ENCODE results near the gene ATP6V1G2. TPM values are rescaled to one million over a fixed set of nuclear protein-coding genes. Genes with fewer than 3 reads are reported as not detected.

Gene ATP6V1G2
- total RNA-seq, 2 experiments from 2014 or later = 3.8 to 14.1 TPM

GRCh38 chr6:31559958-31560696, 13.7 kb upstream of the ATP6V1G2 start:
- no peak overlapping the region for H2AFZ ChIP-seq (ENCODE audit: low read length)
- H3K27ac ChIP-seq (ENCODE audit: low read depth, low read length, poor library complexity, severe bottlenecking) = peak overlapping the region; percentile 94
- ChIA-PET CTCF (ENCODE audit: unreplicated experiment) (interaction anchor here (0.7 kb wide), 1 partner anchor 9 kb away, joined by 3 read pairs; no protein-coding TSS in a partner anchor), POLR2A (interaction anchor here (0.6 to 1.9 kb wide), 9 partner anchors 8 to 61 kb away, joined by 3 to 6 read pairs (median 3); partner anchors contain the start of genes LST1 and TNF)
- no peaks in the 10 kb centered on the region for H3K9me3 ChIP-seq (ENCODE audit: low read length)
- peak overlapping the region; percentile 57 for H3K4me3 ChIP-seq (ENCODE audit: low read depth, low read length, poor library complexity, severe bottlenecking)
- intact Hi-C loops (cut with micrococcal nuclease; ENCODE audit: unreplicated experiment) = loop anchor here (1.0 kb wide), 3 partner anchors 8 to 21 kb away; partner anchors contain the start of gene LTA
- no peak for TF ChIP-seq CTCF (conservative IDR thresholded peaks at IDR 0.05; ENCODE audit: low read length)
- TF ChIP-seq EZH2phosphoT487 (IDR thresholded peaks at IDR 0.05; ENCODE audit: borderline replicate concordance, low read depth, low read length) = no peak
- peaks cover 70% of the 10 kb centered on the region for H3K4me1 ChIP-seq (ENCODE audit: insufficient read depth, low read length, poor library complexity, severe bottlenecking)
- H4K20me1 ChIP-seq (ENCODE audit: insufficient read depth, low read length) = no peaks in the 10 kb centered on the region
- peak; percentile 90 for DNase-seq (ENCODE audit: low spot score)
- peak overlapping the region; percentile 81 for H3K4me2 ChIP-seq (ENCODE audit: low read length)
- H3K36me3 ChIP-seq (ENCODE audit: insufficient read depth, low read length) = peaks cover 46% of the 10 kb centered on the region
- no peaks in the 10 kb centered on the region for H3K79me2 ChIP-seq (ENCODE audit: insufficient read depth, low read depth, low read length)
- no TSS peak for BruUV-seq (replicated peaks)
- no peaks in the 10 kb centered on the region for H3K9me2 ChIP-seq (ENCODE audit: insufficient read depth, low read length)

GRCh38 chr6:31559606-31559957, 13.2 kb upstream of the ATP6V1G2 start:
- BruUV-seq (replicated peaks) = TSS peak; percentile 50

More at GRCh38 chr6:31559606-31559957, 13.2 kb upstream of the ATP6V1G2 start:
- intact Hi-C loops (cut with micrococcal nuclease; ENCODE audit: unreplicated experiment) = no loop called here
- Histone ChIP-seq H3K4me3 (ENCODE audit: low read depth, low read length, poor library complexity, severe bottlenecking) (peak overlapping the region; percentile 57), H3K9me3 (ENCODE audit: low read length) (no peaks in the 10 kb centered on the region), H3K27ac (ENCODE audit: low read depth, low read length, poor library complexity, severe bottlenecking) (peak overlapping the region; percentile 94), H3K9me2 (ENCODE audit: insufficient read depth, low read length) (no peaks in the 10 kb centered on the region), H3K4me1 (ENCODE audit: insufficient read depth, low read length, poor library complexity, severe bottlenecking) (peaks cover 75% of the 10 kb centered on the region), H4K20me1 (ENCODE audit: insufficient read depth, low read length) (no peaks in the 10 kb centered on the region), H3K36me3 (ENCODE audit: insufficient read depth, low read length) (peaks cover 46% of the 10 kb centered on the region), H2AFZ (ENCODE audit: low read length) (no peak overlapping the region), H3K79me2 (ENCODE audit: insufficient read depth, low read depth, low read length) (no peaks in the 10 kb centered on the region), H3K4me2 (ENCODE audit: low read length) (peak overlapping the region; percentile 81)
- TF ChIP-seq EZH2phosphoT487 (IDR thresholded peaks at IDR 0.05; ENCODE audit: borderline replicate concordance, low read depth, low read length) = no peak
- no peak for TF ChIP-seq CTCF (conservative IDR thresholded peaks at IDR 0.05; ENCODE audit: low read length)
- DNase-seq (ENCODE audit: low spot score) = no peak
- CTCF ChIA-PET (ENCODE audit: unreplicated experiment) = no interaction called here
- POLR2A ChIA-PET = interaction anchor here (0.6 to 1.9 kb wide), 10 partner anchors 8 to 61 kb away, joined by 3 to 6 read pairs (median 3); partner anchors contain the start of genes LST1 and TNF

Data from OCI-LY7 (cell line).